Measurements from ENCODE around the gene GOLGA6B.

The GOLGA6B gene

GRCh38 chr15:72680931-72681330 is 26.4 kb downstream of the GOLGA6B start:
- Histone ChIP-seq H2BK5ac (ENCODE audit: low read depth, low read length, poor library complexity, severe bottlenecking) (no peak overlapping the region), H2BK12ac (ENCODE audit: low read length in 2 of 2) (no peak overlapping the region), H3K23ac (ENCODE audit: low read length in 2 of 2) (no peak overlapping the region)

GRCh38 chr15:72682772-72683171 is 28.3 kb downstream of the GOLGA6B start:
- Histone ChIP-seq H3K4me2 (ENCODE audit: low read length, poor library complexity, severe bottlenecking) (no peak overlapping the region), H2BK15ac (ENCODE audit: low read depth, poor library complexity, severe bottlenecking) (no peak overlapping the region), H3K4me1 (ENCODE audit: control insufficient read depth, insufficient read depth, low read depth, low read length) (peaks cover 1% of the 10 kb centered on the region), H3K23ac (ENCODE audit: low read length in 2 of 2) (no peak overlapping the region), H2BK12ac (ENCODE audit: low read length in 2 of 2) (no peak overlapping the region), H2BK120ac (ENCODE audit: low read depth, low read length) (no peak overlapping the region), H3K9me3 (ENCODE audit: control insufficient read depth, low read length) (no peaks in the 10 kb centered on the region), H3K4me3 (ENCODE audit: insufficient read depth in 1 of 2, low read depth in 1 of 2, low read length in 2 of 2) (no peak overlapping the region), H3K14ac (ENCODE audit: low read length in 2 of 2) (no peak overlapping the region), H3K9ac (ENCODE audit: low read length) (no peak overlapping the region), H3K27me3 (ENCODE audit: control insufficient read depth in 1 of 2, insufficient read depth in 1 of 2, low read length in 2 of 2) (peaks cover 14 to 31% of the 10 kb centered on the region in 2 experiments), H3K27ac (ENCODE audit: low read length, poor library complexity, severe bottlenecking) (no peak overlapping the region), H3K4ac (ENCODE audit: low read depth in 1 of 2, low read length in 2 of 2) (no peak overlapping the region), H4K8ac (ENCODE audit: low read length) (no peak overlapping the region), H3K79me1 (replicated peaks; ENCODE audit: low read length, poor library complexity, severe bottlenecking) (no peaks in the 10 kb centered on the region), H2AK5ac (ENCODE audit: low read length, severe bottlenecking) (no peak overlapping the region), H2AFZ (ENCODE audit: low read depth, low read length) (no peak overlapping the region), H2BK5ac (ENCODE audit: low read depth, low read length, poor library complexity, severe bottlenecking) (no peak overlapping the region), H3K36me3 (ENCODE audit: control insufficient read depth in 1 of 2, insufficient read depth in 2 of 2, low read depth in 1 of 2, low read length in 2 of 2) (no peaks in the 10 kb centered on the region), H3K18ac (ENCODE audit: low read depth in 1 of 2, low read length in 2 of 2) (no peak overlapping the region), H4K91ac (ENCODE audit: low read length) (no peak overlapping the region)
- no peak for DNase-seq
- 95% methylated on average over 3 of the region's 3 CpGs for WGBS

More at GRCh38 chr15:72680931-72681330, 26.4 kb downstream of the GOLGA6B start:
- Histone ChIP-seq H2BK120ac (ENCODE audit: low read depth, low read length) (no peak overlapping the region), H3K18ac (ENCODE audit: low read depth in 1 of 2, low read length in 2 of 2) (no peak overlapping the region), H3K9me3 (ENCODE audit: control insufficient read depth, low read length) (no peaks in the 10 kb centered on the region), H3K79me1 (replicated peaks; ENCODE audit: low read length, poor library complexity, severe bottlenecking) (no peaks in the 10 kb centered on the region), H3K27me3 (ENCODE audit: control insufficient read depth in 1 of 2, insufficient read depth in 1 of 2, low read length in 2 of 2) (peaks cover 17 to 37% of the 10 kb centered on the region in 2 experiments), H3K36me3 (ENCODE audit: control insufficient read depth in 1 of 2, insufficient read depth in 2 of 2, low read depth in 1 of 2, low read length in 2 of 2) (no peaks in the 10 kb centered on the region), H2AK5ac (ENCODE audit: low read length, severe bottlenecking) (no peak overlapping the region), H3K4ac (ENCODE audit: low read depth in 1 of 2, low read length in 2 of 2) (no peak overlapping the region), H3K27ac (ENCODE audit: low read length, poor library complexity, severe bottlenecking) (no peak overlapping the region), H3K4me3 (ENCODE audit: insufficient read depth in 1 of 2, low read depth in 1 of 2, low read length in 2 of 2) (no peak overlapping the region), H4K8ac (ENCODE audit: low read length) (no peak overlapping the region), H3K4me1 (ENCODE audit: control insufficient read depth, insufficient read depth, low read depth, low read length) (no peaks in the 10 kb centered on the region), H4K91ac (ENCODE audit: low read length) (no peak overlapping the region), H3K9ac (ENCODE audit: low read length) (no peak overlapping the region), H3K14ac (ENCODE audit: low read length in 2 of 2) (no peak overlapping the region), H3K4me2 (ENCODE audit: low read length, poor library complexity, severe bottlenecking) (no peak overlapping the region), H2AFZ (ENCODE audit: low read depth, low read length) (no peak overlapping the region), H2BK15ac (ENCODE audit: low read depth, poor library complexity, severe bottlenecking) (no peak overlapping the region)
- DNase-seq, result no peak
- WGBS, result 48% methylated on average over 2 of the region's 3 CpGs

GRCh38 chr15:72685301-72685924 is 30.9 kb downstream of the GOLGA6B start:
- Histone ChIP-seq H3K36me3 (ENCODE audit: control insufficient read depth in 1 of 2, insufficient read depth in 2 of 2, low read depth in 1 of 2, low read length in 2 of 2) (no peaks in the 10 kb centered on the region), H2BK12ac (ENCODE audit: low read length in 2 of 2) (no peak overlapping the region), H3K27me3 (ENCODE audit: control insufficient read depth in 1 of 2, insufficient read depth in 1 of 2, low read length in 2 of 2) (peaks cover 0 to 7% of the 10 kb centered on the region in 2 experiments), H4K91ac (ENCODE audit: low read length) (peak overlapping the region; percentile 61), H3K4me3 (ENCODE audit: insufficient read depth in 1 of 2, low read depth in 1 of 2, low read length in 2 of 2) (peak overlapping the region; percentile 62 to 94), H2AK5ac (ENCODE audit: low read length, severe bottlenecking) (no peak overlapping the region), H3K18ac (ENCODE audit: low read depth in 1 of 2, low read length in 2 of 2) (peak overlapping the region; percentile 92 to 99), H4K8ac (ENCODE audit: low read length) (peak overlapping the region; percentile 97), H2AFZ (ENCODE audit: low read depth, low read length) (peak overlapping the region; percentile 90), H3K27ac (ENCODE audit: low read length, poor library complexity, severe bottlenecking) (peak overlapping the region; percentile 92), H3K4me2 (ENCODE audit: low read length, poor library complexity, severe bottlenecking) (peak overlapping the region; percentile 85), H3K4ac (ENCODE audit: low read depth in 1 of 2, low read length in 2 of 2) (peak overlapping the region; percentile 47 to 62), H3K23ac (ENCODE audit: low read length in 2 of 2) (no peak overlapping the region), H3K79me1 (replicated peaks; ENCODE audit: low read length, poor library complexity, severe bottlenecking) (peaks cover 9% of the 10 kb centered on the region), H2BK120ac (ENCODE audit: low read depth, low read length) (no peak overlapping the region), H3K9ac (ENCODE audit: low read length) (peak overlapping the region; percentile 96), H3K9me3 (ENCODE audit: control insufficient read depth, low read length) (no peaks in the 10 kb centered on the region), H2BK15ac (ENCODE audit: low read depth, poor library complexity, severe bottlenecking) (peak overlapping the region; percentile 94), H3K4me1 (ENCODE audit: control insufficient read depth, insufficient read depth, low read depth, low read length) (peaks cover 1% of the 10 kb centered on the region), H3K14ac (ENCODE audit: low read length in 2 of 2) (no peak overlapping the region), H2BK5ac (ENCODE audit: low read depth, low read length, poor library complexity, severe bottlenecking) (no peak overlapping the region)
- 34% methylated on average over 21 of the region's 23 CpGs for WGBS
- DNase-seq, result no peak

GRCh38 chr15:72685925-72686794 is 31.7 kb downstream of the GOLGA6B start, which contains the start of the genes BBS4 and HIGD2B:
BBS4 (plus strand) TSS chr15:72686207; CDS start chr15:72686228, 21 bp downstream.
HIGD2B (minus strand) TSS chr15:72686182; CDS start chr15:72676374, 9,808 bp downstream.
- Histone ChIP-seq H2BK120ac (ENCODE audit: low read depth, low read length) (peak within 1 kb of the TSS; percentile 84), H3K4ac (ENCODE audit: low read depth in 1 of 2, low read length in 2 of 2) (peak within 1 kb of the TSS; percentile 47 to 62), H2AK5ac (ENCODE audit: low read length, severe bottlenecking) (no peak within 1 kb of the TSS), H4K8ac (ENCODE audit: low read length) (peak within 1 kb of the TSS; percentile 97), H3K23ac (ENCODE audit: low read length in 2 of 2) (no peak within 1 kb of the TSS), H3K36me3 (ENCODE audit: control insufficient read depth in 1 of 2, insufficient read depth in 2 of 2, low read depth in 1 of 2, low read length in 2 of 2) (no peaks in the 10 kb centered on the region), H3K4me3 (ENCODE audit: insufficient read depth in 1 of 2, low read depth in 1 of 2, low read length in 2 of 2) (peak within 1 kb of the TSS; percentile 62 to 94), H3K27ac (ENCODE audit: low read length, poor library complexity, severe bottlenecking) (peak within 1 kb of the TSS; percentile 92), H2BK5ac (ENCODE audit: low read depth, low read length, poor library complexity, severe bottlenecking) (no peak within 1 kb of the TSS), H3K14ac (ENCODE audit: low read length in 2 of 2) (no peak within 1 kb of the TSS), H3K18ac (ENCODE audit: low read depth in 1 of 2, low read length in 2 of 2) (peak within 1 kb of the TSS; percentile 92 to 99), H3K79me1 (replicated peaks; ENCODE audit: low read length, poor library complexity, severe bottlenecking) (peaks cover 9% of the 10 kb centered on the region), H2BK15ac (ENCODE audit: low read depth, poor library complexity, severe bottlenecking) (peak within 1 kb of the TSS; percentile 94), H2AFZ (ENCODE audit: low read depth, low read length) (peak within 1 kb of the TSS; percentile 90), H3K4me2 (ENCODE audit: low read length, poor library complexity, severe bottlenecking) (peak within 1 kb of the TSS; percentile 85), H3K9me3 (ENCODE audit: control insufficient read depth, low read length) (no peaks in the 10 kb centered on the region), H4K91ac (ENCODE audit: low read length) (peak within 1 kb of the TSS; percentile 61), H2BK12ac (ENCODE audit: low read length in 2 of 2) (no peak within 1 kb of the TSS), H3K4me1 (ENCODE audit: control insufficient read depth, insufficient read depth, low read depth, low read length) (peaks cover 1% of the 10 kb centered on the region), H3K9ac (ENCODE audit: low read length) (peak within 1 kb of the TSS; percentile 96), H3K27me3 (ENCODE audit: control insufficient read depth in 1 of 2, insufficient read depth in 1 of 2, low read length in 2 of 2) (peaks cover 0 to under 1% of the 10 kb centered on the region in 2 experiments)
- peak; percentile 93 for DNase-seq
- under 1% methylated on average over 49 of the region's 49 CpGs for WGBS
